GM21390 (cell line): ENCODE measurements around the gene UBE2R2.
A peak's percentile ranks its signal among the peaks of the same experiment; 100 is the strongest.
"Not testable (repeated sequence)": the region's sequence is repeated elsewhere in the genome, so short reads cannot be mapped to it uniquely, and the experiment has no call there.

Experiments
- ATAC-seq: cut with Tn5 transposase; IDR thresholded peaks from one replicate; pipeline ENCODE4 v1.9.1; 2021; ENCODE audit not compliant: unreplicated experiment

UBE2R2 gene

GRCh38 chr9:33798545-33798944 lies 18.4 kb upstream of the UBE2R2 start:
- ATAC-seq, result no peak

DNA sequence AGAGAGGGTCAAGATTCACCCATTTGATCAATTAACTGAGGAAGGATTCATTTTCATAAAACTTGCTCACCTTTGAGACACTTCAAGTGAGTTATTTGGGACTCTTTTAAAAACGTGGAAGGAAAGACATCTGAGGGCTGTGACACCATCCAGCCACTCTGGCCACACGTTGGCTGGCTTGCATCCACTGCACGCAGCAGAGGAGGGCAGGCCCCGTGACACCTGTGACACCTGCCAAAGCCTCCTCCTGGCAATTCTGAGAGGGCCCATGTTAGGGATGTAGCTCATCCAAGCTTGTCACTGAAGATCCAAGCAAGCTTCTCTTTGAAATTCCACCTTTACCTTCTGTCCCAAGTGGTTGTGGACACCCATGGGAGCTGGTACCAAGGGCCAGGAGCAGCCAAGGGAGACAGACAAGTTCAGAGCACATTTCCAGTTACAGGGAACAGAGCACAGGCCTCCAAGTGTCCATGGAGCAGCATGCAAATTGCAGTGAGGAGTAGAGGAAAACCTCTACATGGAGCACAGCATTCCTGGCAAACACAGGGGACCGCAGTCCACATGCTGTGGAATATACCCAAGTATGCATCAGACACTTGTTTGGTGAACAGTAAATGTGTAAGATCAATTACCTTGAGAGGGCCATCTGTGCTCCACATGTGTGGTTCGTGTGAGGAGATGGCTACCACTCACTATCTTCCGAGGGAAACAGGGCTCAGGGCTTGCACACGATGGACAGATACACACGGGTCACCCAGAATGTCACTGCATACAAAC lies 16.8 kb upstream of the UBE2R2 start:
- ATAC-seq, result no peak

GRCh38 chr9:33800886-33801285 lies 16.1 kb upstream of the UBE2R2 start:
- no peak for ATAC-seq

DNA sequence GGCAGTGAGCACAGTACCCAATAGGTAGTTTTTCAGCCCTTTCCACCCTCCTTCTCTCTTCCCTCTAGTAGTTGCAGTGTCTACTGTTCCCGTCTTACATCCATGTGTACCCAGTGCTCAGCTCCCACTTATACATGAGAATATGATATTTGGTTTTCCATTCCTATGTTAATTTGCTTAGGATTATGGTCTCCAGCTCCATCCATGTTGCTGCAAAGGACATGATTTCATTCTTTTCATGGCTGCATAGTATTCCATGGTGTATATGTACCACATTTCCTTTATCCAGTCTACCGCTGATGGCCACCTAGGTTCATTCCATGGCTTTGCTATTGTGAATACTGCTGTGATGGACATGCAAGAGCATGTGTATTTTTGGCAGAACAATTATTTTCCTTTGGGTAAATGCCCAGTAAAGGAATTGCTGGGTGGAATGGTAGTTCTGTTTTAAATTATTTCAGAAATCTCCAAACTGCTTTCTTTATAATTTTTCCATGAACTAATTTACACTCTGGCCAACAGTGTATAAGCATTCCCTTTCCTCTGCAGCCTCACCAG lies 14.9 kb upstream of the UBE2R2 start:
- not testable (repeated sequence) for ATAC-seq

GRCh38 chr9:33804196-33804595 lies 12.8 kb upstream of the UBE2R2 start:
- not testable (repeated sequence) for ATAC-seq

DNA sequence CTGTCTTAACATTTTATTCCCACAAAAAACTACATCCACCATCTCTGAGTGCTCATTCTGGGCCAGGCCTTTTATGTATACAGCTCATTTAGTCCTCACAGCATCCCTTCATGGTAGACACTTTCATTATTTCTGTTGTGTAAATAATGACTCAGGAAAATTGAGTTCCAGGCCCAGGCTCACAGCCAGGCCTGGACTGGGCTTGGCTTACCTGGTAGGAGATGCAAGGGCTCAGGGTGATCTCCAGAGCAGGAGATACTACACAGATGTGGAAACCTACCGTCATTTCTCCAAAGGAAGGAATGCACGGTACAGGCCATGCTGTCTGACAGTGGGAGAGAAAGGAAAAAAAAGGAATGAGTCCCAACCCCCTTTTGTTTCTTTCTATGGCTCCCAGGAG lies 9.8 kb upstream of the UBE2R2 start:
- not testable (repeated sequence) for ATAC-seq

DNA sequence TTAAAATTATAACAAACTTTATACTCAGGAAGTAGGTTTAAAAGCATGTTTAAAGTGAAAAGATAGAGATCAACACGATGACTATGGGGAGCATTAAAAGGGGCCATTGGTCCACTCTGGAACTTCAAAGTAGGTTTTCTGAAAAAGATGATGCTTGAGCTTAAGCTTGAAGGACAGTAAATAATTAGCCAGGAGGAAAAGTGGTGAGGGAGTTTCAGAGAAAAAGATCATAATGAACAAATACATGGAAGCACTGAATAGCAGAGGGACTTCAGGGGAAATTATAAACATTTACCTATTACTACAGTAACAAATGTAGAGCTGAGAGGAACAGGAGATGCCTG lies 8.0 kb upstream of the UBE2R2 start:
- ATAC-seq, result not testable (repeated sequence)

GRCh38 chr9:33809506-33809905 lies 7.5 kb upstream of the UBE2R2 start:
- no peak for ATAC-seq

DNA sequence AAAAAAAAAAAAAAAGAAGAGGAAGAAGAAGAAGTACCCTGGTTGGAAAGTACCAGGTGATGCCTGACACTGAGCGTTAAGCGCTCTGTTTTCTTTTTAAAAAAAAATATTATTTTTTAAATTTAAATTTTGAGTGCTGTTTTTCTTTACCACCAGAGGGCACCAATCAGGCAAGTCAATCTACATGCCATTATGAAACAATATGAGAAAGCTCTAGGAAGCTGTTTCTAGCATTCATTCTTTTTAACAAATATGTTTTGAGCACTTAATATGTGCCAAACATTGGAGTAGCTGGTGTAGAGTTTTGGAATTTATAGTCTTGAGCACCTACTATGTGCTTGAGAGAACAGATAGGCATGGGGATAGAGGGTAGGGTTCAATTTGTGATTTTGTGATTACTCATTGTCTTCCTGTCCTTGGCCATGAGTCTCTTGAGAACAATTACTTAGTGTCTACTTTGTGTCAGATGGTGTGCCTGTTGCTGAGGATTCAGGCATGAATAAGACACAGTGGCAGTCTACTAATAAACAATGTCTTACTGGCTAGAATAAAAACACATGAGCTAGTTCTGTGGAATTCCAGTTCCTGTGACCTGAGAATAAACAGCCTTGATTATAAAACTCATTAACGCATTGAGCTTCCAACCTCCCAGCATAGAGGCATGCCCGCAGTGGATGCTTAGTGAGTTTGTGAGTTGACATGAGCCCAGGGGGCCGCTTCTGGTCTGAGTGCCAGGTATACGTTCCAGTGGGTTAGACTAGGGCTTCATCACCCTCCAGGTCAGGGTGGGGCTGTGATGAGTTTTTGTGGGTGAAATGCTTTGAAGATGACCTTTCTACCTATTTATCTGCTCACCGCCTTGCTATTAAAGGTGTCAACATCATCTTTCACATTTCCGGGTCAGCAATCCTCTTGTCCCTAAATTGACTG lies 3.0 kb upstream of the UBE2R2 start:
- no peak for ATAC-seq

DNA sequence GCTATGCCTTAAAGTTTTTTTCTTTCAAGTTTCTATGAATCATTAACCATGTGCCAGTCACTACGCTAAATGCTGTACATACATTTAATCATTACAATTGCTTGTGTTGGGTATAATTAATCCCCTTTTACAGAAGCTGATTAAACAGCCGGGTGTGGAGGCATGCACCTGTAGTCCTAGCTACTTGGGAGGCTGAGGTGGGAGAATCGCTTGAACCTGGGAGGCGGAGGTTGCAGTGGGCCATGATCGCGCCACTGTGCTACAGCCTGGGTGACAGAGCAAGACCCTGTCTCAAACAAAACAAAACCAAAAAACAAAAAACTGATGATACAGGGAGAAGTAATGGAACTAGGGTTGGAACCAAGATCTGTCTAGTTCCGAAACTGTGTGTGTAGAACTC lies 1.2 kb upstream of the UBE2R2 start:
- ATAC-seq, result no peak

DNA sequence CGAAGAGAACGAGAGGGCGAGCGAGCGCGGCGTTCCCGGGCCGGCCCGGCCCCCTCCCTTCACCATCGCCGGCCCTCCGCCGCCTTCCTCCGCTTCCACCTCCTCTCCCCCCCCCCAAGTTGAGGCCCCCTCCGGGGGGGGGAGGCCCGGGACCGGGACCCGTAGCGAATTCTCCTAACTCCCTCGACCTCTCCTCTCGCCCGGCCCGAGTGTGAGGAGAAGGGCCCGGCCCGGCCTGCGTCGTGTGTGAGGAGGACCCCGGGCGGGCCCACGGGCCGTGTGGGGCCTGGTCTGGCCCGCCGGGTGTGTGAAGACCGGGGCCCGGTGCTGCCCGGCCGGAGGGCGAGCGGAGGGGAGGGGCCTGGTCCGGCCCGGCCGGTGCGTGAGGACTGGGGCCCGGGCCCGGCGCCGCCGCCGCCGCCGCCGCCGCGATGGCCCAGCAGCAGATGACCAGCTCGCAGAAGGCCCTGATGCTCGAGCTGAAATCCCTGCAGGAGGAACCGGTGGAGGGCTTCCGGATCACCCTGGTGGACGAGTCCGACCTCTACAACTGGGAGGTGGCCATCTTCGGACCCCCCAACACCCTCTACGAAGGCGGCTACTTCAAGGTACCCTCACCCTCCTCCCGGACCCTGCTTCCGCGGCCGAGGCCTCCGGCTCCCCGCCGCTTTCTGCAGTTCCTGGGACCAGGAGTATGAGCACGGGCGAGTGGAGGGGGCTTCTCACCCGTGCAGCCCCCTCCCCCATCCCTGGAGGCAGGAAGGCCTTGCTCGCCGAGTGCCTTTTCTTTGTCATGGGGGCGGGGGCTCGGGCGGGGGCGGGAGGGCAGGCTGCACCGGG lies 587 bp downstream of the UBE2R2 start:
- peak; percentile 18 for ATAC-seq

DNA sequence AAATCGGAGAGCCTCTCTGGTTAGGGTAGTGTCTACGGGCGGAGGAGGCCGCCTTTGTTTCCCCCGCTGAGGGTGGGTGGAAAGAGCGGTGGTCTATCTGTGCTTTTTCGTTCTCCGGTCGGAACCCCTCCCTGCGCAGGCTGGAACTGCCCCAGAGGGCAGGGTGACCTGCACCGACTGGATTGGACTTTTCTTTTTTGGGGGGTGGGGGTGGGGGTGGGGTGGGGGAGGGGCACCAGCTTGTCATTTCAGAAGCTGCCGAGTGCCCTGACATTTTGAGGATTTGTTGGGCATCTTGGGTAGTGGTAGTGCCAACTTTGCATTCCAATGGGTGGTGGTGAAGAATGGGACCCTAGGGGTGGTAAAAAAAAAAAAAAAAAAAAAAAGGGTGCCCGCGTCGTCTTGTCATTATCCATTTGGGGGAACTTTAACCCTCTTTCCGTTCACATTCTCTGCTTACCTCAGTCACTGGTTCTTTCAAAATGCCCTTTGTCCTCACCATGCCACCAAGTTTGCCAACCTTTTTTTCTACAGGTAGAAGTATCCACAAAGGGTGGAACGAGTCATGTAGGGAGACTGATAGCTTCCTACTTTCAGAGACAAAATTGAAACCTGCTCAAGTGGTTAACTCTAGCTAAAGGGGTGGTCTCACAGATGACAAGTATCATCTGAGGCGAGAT lies 1.3 kb downstream of the UBE2R2 start:
- ATAC-seq, result no peak

GRCh38 chr9:33818847-33819500 lies 2.0 kb downstream of the UBE2R2 start:
- ATAC-seq, result no peak

GRCh38 chr9:33820231-33820745 lies 3.3 kb downstream of the UBE2R2 start:
- ATAC-seq, result no peak

DNA sequence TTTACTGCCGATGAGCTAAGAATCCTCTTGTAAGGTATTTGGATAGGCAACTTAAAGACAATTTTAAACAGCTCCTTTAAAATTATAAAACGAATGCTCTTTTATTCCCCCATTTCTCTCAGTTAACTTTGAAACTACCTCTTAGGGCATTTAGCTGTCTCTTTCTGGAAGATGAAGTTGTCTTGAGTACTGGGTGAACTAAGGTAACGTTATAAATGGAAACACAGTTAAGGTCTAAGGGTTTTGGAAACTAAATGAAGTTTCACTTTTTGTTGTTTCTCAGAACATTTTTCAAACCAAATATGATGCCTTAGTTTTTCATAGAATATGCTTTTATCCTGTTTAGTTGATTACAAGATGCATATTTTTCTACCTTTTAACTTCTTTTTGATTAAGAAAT lies 6.8 kb downstream of the UBE2R2 start:
- no peak for ATAC-seq

DNA sequence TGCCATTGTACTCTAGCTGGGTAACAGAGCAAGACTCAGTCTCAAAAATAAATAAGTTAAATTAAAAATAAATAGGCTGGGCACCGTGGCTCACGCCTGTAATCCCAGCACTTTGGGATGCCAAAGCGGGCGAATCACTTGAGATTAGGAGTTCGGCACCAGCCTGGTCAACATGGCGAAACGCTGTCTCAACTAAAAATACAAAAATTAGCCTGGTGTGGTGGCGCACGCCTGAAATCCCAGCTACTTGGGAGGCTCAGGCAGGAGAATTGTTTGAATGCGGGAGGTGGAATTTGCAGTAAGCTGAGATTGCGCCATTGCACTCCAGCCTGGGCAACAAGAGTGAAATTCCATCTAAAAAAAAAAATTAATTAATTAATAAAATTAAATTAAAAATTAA lies 10.3 kb downstream of the UBE2R2 start:
- ATAC-seq, result not testable (repeated sequence)

DNA sequence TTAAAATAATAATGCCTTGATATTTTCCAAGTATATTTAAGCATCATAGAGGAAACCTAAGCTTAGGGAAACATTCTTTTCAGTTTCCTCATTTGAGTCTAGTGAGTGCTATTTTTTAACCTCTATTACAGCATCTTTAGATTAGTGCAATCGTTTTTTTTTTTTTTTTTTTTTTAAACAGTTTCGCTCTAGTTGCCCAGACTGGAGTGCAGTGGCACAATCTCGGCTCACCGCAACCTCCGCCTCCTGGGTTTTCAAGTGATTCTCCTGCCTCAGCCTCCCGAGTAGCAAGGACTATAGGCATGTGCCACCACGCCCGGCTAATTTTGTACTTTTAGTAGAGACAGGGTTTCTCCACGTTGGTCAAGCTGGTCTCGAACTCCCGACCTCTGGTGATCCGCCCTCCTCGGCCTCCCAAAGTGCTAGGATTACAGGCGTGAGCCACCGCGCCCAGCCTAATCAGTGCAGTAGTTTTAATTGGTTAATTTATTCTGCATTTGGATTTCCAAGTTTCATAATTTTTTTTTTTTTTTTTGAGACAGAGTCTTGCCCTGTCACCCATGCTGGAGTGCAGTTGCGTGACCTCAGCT lies 12.8 kb downstream of the UBE2R2 start:
- not testable (repeated sequence) for ATAC-seq

GRCh38 chr9:33835625-33836260 lies 18.8 kb downstream of the UBE2R2 start:
- ATAC-seq, result no peak

DNA sequence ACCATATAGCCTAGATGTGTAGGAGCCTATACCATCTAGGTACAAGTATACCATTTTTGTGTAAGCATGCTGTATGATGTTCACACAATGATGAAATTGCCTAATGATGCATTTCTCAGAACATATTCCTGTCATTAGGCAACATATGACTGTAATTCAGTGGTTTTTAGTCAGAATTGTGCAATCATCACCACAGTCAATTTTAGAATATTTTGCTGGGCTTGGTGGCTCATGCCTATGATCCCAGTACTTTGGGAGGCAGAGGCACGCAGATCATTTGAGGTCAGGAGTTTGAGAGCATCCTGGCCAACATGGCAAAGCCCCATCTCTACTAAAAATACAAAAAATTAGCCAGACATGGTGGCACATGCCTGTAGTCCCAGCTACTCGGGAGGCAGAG lies 19.3 kb downstream of the UBE2R2 start:
- ATAC-seq, result not testable (repeated sequence)
